ENCODE data around the gene CDK5RAP1.

Gene CDK5RAP1

DNA sequence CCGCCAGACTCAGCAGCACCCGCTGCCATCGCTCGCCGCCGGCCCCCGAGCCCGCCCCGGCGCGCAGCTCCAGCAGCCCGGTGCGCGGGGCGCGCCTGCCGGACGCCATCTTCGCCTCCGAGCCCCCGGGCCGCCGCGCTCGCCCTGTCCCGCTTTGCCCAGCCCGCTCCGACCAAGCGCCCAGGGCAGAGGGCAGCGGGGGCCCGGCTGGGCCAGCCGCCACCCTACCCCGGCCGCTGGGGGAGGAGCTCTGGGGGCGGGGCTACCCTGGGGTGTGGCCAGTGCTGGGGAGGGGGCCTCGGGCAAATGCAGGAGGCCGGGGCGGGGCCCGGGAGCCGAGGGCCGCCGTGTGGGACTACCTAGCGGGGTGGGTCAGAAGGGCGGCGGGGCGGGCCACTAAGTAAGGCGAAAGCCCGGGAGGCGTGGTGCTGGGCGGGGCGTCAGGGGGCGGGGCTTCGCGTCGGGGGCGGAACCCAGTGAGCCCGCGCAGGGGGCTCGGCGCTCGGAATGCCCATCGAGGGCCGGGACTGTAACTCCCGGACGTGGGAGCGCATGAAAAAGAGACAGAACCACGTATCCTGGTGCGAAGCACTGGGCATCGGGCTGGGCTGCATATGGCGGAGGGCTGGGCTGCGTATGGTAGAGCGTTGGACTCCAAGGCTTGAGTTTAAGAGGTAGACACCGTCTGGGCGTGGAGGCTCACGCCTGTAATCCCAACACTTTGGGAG is 42.4 kb upstream of the CDK5RAP1 start, which contains the start of gene SNTA1:
TSS of gene SNTA1 (minus strand) at position 252 of the 728 bp plus-strand sequence. CDS start at position 109, 143 bp downstream.
- H3K4me1 ChIP-seq (ENCODE audit: control insufficient read depth, insufficient read depth, low read length) = no peaks in the 10 kb centered on the region; the same call in 1 of the 2 replicates
- peak within 1 kb of the TSS; percentile 66; the same call in 1 of the 2 replicates for H3K27ac ChIP-seq (ENCODE audit: extremely low read depth, low read depth, low read length)
- peak within 1 kb of the TSS; percentile 56 for H3K4me3 ChIP-seq (ENCODE audit: low read depth, low read length)
- H3K36me3 ChIP-seq (ENCODE audit: control insufficient read depth in 2 of 2, insufficient read depth in 1 of 2, low read length in 2 of 2) = peaks cover 0 to 1% of the 10 kb centered on the region in 2 experiments; a peak in 2 of 3 replicates
- POLR2A ChIA-PET = interaction anchor here (0.5 to 1.5 kb wide), 11 partner anchors 9 to 669 kb away, joined by 3 to 12 read pairs (median 4); partner anchors contain the start of genes C20orf144, CBFA2T2, CDK5RAP1 and EIF2S2
- no peaks in the 10 kb centered on the region for H3K9me3 ChIP-seq (ENCODE audit: control insufficient read depth, insufficient read depth, low read depth, low read length)
- CTCF ChIA-PET = interaction anchor here (0.6 kb wide), 1 partner anchor 324 kb away, joined by 3 read pairs; no protein-coding TSS in a partner anchor
- TF ChIP-seq ZNF677 (tag by site-specific recombination; IDR thresholded peaks at IDR 0.05) (0 out of 2 replicates have a peak, but pooled peaks have one; percentile 46), ZXDB (tag by site-specific recombination; IDR thresholded peaks at IDR 0.05) (peak; percentile 48; the same call in 1 of the 2 replicates), ZNF140 (tag by site-specific recombination; IDR thresholded peaks at IDR 0.05) (no peak), ZNF335 (tag by site-specific recombination; conservative IDR thresholded peaks at IDR 0.05) (no peak), KLF8 (tag by site-specific recombination; IDR thresholded peaks at IDR 0.05) (peak; percentile 71; the same call in 1 of the 2 replicates), ZNF654 (tag by site-specific recombination; IDR thresholded peaks at IDR 0.05; ENCODE audit: low read depth) (no peak), ZNF248 (tag by site-specific recombination; IDR thresholded peaks at IDR 0.05) (no peak), SETDB1 (IDR thresholded peaks at IDR 0.05; ENCODE audit: insufficient read length, low read length) (no peak), ZNF776 (tag by site-specific recombination; IDR thresholded peaks at IDR 0.05; ENCODE audit: borderline replicate concordance) (no peak), EGR2 (tag by site-specific recombination; IDR thresholded peaks at IDR 0.05; ENCODE audit: low read depth) (0 out of 2 replicates have a peak, but pooled peaks have one; percentile 5), FEZF1 (tag by site-specific recombination; IDR thresholded peaks at IDR 0.05) (no peak), ZNF777 (tag by site-specific recombination; IDR thresholded peaks at IDR 0.05; ENCODE audit: borderline replicate concordance) (no peak), ZNF670 (tag by site-specific recombination; IDR thresholded peaks at IDR 0.05; ENCODE audit: low read depth) (no peak), KLF10 (tag by site-specific recombination; IDR thresholded peaks at IDR 0.05) (peak; percentile 62), ZNF2 (tag by site-specific recombination; IDR thresholded peaks at IDR 0.05) (no peak), ZNF311 (tag by site-specific recombination; IDR thresholded peaks at IDR 0.05; ENCODE audit: borderline replicate concordance) (no peak), ZNF16 (tag by site-specific recombination; IDR thresholded peaks at IDR 0.05; ENCODE audit: low read depth) (no peak), OSR2 (tag by site-specific recombination; IDR thresholded peaks at IDR 0.05) (no peak; the same call in 1 of the 2 replicates), ZNF792 (tag by site-specific recombination; IDR thresholded peaks at IDR 0.05) (no peak), ZNF624 (tag by site-specific recombination; IDR thresholded peaks at IDR 0.05) (no peak), ZNF221 (tag by site-specific recombination; IDR thresholded peaks at IDR 0.05; ENCODE audit: borderline replicate concordance) (no peak), SALL2 (tag by site-specific recombination; IDR thresholded peaks at IDR 0.05; ENCODE audit: borderline replicate concordance) (no peak), SP3 (tag by site-specific recombination; IDR thresholded peaks at IDR 0.05) (peak; percentile 87), ZNF302 (tag by site-specific recombination; IDR thresholded peaks at IDR 0.05; ENCODE audit: low read depth) (no peak), YY1 (tag by site-specific recombination; IDR thresholded peaks at IDR 0.05) (0 out of 2 replicates have a peak, but pooled peaks have one; percentile 16)
- TF ChIP-seq, protein P1, sequence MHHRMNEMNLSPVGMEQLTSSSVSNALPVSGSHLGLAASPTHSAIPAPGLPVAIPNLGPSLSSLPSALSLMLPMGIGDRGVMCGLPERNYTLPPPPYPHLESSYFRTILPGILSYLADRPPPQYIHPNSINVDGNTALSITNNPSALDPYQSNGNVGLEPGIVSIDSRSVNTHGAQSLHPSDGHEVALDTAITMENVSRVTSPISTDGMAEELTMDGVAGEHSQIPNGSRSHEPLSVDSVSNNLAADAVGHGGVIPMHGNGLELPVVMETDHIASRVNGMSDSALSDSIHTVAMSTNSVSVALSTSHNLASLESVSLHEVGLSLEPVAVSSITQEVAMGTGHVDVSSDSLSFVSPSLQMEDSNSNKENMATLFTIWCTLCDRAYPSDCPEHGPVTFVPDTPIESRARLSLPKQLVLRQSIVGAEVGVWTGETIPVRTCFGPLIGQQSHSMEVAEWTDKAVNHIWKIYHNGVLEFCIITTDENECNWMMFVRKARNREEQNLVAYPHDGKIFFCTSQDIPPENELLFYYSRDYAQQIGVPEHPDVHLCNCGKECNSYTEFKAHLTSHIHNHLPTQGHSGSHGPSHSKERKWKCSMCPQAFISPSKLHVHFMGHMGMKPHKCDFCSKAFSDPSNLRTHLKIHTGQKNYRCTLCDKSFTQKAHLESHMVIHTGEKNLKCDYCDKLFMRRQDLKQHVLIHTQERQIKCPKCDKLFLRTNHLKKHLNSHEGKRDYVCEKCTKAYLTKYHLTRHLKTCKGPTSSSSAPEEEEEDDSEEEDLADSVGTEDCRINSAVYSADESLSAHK (tag by site-specific recombination; IDR thresholded peaks at IDR 0.05) = no peak
- TF ChIP-seq, protein P2, sequence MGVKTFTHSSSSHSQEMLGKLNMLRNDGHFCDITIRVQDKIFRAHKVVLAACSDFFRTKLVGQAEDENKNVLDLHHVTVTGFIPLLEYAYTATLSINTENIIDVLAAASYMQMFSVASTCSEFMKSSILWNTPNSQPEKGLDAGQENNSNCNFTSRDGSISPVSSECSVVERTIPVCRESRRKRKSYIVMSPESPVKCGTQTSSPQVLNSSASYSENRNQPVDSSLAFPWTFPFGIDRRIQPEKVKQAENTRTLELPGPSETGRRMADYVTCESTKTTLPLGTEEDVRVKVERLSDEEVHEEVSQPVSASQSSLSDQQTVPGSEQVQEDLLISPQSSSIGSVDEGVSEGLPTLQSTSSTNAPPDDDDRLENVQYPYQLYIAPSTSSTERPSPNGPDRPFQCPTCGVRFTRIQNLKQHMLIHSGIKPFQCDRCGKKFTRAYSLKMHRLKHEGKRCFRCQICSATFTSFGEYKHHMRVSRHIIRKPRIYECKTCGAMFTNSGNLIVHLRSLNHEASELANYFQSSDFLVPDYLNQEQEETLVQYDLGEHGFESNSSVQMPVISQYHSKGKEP (tag by site-specific recombination; IDR thresholded peaks at IDR 0.05) = no peak
- TF ChIP-seq, protein P3, sequence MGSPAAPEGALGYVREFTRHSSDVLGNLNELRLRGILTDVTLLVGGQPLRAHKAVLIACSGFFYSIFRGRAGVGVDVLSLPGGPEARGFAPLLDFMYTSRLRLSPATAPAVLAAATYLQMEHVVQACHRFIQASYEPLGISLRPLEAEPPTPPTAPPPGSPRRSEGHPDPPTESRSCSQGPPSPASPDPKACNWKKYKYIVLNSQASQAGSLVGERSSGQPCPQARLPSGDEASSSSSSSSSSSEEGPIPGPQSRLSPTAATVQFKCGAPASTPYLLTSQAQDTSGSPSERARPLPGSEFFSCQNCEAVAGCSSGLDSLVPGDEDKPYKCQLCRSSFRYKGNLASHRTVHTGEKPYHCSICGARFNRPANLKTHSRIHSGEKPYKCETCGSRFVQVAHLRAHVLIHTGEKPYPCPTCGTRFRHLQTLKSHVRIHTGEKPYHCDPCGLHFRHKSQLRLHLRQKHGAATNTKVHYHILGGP (tag by site-specific recombination; IDR thresholded peaks at IDR 0.05) = no peak
- TF ChIP-seq, protein P4, sequence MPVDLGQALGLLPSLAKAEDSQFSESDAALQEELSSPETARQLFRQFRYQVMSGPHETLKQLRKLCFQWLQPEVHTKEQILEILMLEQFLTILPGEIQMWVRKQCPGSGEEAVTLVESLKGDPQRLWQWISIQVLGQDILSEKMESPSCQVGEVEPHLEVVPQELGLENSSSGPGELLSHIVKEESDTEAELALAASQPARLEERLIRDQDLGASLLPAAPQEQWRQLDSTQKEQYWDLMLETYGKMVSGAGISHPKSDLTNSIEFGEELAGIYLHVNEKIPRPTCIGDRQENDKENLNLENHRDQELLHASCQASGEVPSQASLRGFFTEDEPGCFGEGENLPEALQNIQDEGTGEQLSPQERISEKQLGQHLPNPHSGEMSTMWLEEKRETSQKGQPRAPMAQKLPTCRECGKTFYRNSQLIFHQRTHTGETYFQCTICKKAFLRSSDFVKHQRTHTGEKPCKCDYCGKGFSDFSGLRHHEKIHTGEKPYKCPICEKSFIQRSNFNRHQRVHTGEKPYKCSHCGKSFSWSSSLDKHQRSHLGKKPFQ (tag by site-specific recombination; IDR thresholded peaks at IDR 0.05) = no peak
- TF ChIP-seq, protein P5, sequence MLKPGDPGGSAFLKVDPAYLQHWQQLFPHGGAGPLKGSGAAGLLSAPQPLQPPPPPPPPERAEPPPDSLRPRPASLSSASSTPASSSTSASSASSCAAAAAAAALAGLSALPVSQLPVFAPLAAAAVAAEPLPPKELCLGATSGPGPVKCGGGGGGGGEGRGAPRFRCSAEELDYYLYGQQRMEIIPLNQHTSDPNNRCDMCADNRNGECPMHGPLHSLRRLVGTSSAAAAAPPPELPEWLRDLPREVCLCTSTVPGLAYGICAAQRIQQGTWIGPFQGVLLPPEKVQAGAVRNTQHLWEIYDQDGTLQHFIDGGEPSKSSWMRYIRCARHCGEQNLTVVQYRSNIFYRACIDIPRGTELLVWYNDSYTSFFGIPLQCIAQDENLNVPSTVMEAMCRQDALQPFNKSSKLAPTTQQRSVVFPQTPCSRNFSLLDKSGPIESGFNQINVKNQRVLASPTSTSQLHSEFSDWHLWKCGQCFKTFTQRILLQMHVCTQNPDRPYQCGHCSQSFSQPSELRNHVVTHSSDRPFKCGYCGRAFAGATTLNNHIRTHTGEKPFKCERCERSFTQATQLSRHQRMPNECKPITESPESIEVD (tag by site-specific recombination; IDR thresholded peaks at IDR 0.05) = no peak
